GM12875 (cell line): ENCODE data around the gene ATP4A.

Source experiments
- H3K4me3 ChIP-seq: one replicate; pipeline ENCODE4 v1.5.1; 2011; ENCODE audit warnings: low read depth, low read length, control low read depth
- TF ChIP-seq, protein P1 (sequence below): IDR thresholded peaks from 2 replicates; pipeline ENCODE4 v1.5.1; 2011; ENCODE audit warnings: low read depth, mild to moderate bottlenecking, control low read depth, inconsistent platforms, low read length, moderate library complexity, borderline replicate concordance; ENCODE audit not compliant: insufficient read depth

ATP4A gene

DNA sequence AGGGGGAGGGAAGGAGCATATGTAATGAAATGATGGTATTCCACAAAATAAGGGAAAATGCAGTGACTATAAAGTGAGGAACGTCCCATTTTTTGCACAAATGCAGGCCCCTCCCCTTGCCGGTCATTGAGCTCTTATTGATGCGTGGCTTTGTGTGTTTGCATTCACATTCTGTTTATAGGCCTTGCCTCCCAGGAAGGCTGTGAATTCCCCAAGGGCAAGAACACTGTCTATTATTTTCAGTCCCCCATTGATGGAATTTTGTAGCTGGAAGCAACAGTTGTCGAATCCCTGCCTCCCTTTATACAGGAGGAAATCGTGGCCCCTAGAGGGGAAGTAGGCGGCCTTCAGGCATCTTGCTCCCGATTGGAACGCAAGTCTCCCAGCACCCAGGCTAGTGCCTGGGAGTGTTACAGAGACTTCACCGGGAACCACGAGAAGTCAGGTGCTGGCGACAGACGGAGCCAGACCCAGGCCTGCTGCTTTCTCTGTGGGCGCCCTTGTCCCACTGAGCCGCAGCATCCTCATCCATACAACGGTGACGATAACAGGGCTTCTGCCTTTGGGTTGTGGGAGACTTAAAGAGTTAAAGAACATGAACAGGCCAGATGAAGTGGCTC is 42.2 kb downstream of the ATP4A start:
- no peak overlapping the region for H3K4me3 ChIP-seq
- TF ChIP-seq, protein P1, sequence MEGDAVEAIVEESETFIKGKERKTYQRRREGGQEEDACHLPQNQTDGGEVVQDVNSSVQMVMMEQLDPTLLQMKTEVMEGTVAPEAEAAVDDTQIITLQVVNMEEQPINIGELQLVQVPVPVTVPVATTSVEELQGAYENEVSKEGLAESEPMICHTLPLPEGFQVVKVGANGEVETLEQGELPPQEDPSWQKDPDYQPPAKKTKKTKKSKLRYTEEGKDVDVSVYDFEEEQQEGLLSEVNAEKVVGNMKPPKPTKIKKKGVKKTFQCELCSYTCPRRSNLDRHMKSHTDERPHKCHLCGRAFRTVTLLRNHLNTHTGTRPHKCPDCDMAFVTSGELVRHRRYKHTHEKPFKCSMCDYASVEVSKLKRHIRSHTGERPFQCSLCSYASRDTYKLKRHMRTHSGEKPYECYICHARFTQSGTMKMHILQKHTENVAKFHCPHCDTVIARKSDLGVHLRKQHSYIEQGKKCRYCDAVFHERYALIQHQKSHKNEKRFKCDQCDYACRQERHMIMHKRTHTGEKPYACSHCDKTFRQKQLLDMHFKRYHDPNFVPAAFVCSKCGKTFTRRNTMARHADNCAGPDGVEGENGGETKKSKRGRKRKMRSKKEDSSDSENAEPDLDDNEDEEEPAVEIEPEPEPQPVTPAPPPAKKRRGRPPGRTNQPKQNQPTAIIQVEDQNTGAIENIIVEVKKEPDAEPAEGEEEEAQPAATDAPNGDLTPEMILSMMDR: no peak

DNA sequence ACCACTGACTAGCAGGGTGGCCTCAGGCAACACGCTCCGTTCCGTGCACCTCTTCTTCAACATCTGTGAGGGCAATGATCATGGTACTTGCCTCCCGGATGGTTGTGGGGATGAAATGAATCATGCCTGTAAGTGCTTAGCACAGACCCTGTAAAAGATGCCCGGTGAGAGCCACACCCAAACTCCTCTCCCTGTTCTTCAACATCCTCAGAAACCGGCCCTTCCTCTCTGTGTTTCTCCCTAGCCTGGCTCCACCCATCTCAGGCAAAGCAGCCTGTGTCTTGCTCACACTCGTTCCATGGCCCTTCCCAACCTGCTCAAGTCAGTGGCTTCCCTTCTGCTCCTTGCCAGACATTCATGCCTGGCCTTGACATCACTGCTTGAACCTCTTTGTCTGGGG is 44.2 kb downstream of the ATP4A start:
- TF ChIP-seq, protein P1: no peak
- H3K4me3 ChIP-seq: no peak overlapping the region

DNA sequence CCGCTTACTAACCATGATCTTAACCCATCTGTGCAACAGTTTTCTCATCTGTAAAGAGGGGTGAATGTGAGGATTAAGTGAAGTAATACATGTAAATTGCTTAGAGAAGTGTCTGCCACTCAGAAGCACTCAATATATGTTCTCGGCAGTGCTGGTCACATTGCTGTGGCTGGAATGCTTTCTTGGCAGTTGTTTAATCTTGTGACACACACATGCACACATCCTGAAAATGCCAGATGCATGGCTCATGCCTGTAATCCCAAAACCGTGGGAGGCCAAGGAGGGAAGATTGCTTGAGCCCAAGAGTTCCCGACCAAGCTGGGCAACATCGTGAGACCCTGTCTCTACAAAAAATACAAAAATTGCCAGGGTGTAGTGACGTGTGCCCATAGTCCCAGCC is 45.1 kb downstream of the ATP4A start:
- TF ChIP-seq, protein P1: no peak
- H3K4me3 ChIP-seq: no peak overlapping the region

DNA sequence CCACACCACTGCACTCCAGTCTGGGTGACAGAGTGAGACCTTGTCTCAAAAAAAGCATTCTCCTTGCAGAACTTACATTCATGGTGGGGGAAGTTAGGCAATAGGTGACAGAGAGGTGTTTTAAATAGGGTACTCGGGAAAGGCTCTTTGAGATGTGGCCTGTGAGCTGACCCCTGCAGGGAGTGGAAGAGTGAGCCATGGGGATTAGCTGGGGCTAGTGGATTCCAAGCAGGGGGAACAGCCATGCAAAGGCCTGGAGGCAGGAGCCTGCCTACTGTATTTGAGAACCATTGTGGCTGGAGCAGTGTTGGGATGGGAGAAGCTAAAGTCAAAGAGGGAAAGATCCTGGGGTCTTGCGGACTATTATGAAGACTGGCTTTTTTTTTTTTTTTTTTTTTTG is 46.1 kb downstream of the ATP4A start:
- TF ChIP-seq, protein P1: no peak
- H3K4me3 ChIP-seq: no peak overlapping the region

DNA sequence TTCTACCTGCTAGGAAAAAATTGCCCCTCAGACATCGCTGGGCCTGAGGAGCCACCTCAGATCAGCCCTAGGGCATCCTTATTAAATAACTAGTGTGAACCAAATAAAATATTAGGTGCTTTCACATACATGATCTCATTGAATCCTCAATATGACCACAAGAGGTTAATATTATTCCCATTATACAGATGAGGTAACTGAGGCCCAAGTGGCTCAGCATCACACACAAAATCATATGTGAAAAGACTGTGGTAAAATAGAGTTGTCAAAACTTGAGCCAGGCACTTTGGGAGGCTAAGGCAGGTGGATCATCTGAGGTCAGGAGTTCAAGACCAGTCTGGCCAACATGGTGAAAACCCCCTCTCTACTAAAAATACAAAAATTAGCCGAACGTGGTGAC is 47.1 kb downstream of the ATP4A start:
- H3K4me3 ChIP-seq: no peak overlapping the region
- TF ChIP-seq, protein P1: no peak

DNA sequence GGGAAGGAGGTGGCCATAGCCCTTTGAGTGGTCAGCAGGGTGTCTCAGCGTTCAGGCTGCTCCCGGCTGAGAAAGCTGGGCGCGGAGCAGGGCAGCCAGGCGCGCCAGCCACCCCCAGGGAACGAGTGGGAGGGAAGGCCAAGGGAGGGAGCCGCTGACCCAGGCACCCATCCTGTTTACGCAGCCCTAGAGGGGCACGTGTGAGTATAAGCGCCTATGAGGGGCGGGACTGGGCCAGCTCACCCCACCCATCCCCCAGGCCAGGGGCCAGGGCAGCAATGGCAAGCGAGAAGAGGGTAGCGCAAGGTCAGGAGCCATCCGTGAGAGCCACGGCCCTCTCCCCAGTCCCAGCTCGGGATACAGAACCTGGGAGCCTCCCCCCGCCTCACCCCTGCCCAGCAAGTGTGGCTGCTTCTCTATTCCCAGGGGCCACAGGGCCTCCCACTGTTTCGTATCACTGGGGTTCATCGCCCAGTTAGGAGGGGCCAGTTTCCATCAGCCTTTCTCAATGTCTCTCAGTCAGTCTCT is 49.1 kb downstream of the ATP4A start:
- TF ChIP-seq, protein P1: no peak
- H3K4me3 ChIP-seq: no peak overlapping the region

DNA sequence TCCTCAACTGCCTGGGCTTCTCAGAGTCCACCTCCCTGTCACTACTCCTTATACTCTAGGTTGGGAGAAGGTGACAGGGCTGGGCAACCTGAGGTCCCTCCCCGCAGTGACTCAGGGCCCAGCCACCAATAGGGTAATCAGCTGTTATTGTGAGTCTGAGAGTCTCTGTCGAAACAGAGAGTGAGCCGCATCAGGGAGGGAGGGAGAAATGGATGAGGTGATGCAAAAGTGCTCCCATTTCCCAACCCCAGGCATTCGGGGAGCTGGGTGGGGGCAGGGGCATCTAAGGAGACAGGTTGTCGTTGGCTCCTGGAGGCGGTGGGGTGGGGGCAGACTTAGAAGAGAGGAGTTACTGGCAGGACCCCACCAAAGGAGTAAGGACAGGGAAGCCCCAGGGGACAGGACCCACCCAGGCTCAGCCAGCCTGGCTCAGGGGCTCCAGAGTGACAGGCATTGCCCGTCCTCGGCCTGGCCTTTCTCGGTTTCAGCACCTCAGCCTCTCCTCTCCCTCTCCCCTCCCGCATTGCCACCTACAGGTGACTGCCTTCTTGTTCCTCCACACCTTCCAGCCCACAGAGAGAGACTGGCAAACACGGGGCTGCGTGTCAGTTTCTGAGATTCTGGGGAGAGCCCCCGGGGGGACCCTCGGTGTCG is 49.7 kb downstream of the ATP4A start, which contains the start of gene DMKN:
Gene DMKN, minus strand, starts transcription at position 22 of the 654 bp plus-strand sequence. CDS start 174 bp downstream, outside the sequence.
- H3K4me3 ChIP-seq: no peak within 1 kb of the TSS
- TF ChIP-seq, protein P1: no peak
